C4-2B (cell line): ENCODE data around the gene PNMA8A.

Experiments
- ZFX ChIP-seq: fragments of 450-650 bp; IDR thresholded peaks from 2 replicates; pipeline ENCODE4 v1.6.1; 2017
- TF ChIP-seq, protein P1 (sequence below): fragments of 450-650 bp; conservative IDR thresholded peaks from 2 replicates; pipeline ENCODE4 v1.5.1; 2017; ENCODE audit warnings: mild to moderate bottlenecking

DNA sequence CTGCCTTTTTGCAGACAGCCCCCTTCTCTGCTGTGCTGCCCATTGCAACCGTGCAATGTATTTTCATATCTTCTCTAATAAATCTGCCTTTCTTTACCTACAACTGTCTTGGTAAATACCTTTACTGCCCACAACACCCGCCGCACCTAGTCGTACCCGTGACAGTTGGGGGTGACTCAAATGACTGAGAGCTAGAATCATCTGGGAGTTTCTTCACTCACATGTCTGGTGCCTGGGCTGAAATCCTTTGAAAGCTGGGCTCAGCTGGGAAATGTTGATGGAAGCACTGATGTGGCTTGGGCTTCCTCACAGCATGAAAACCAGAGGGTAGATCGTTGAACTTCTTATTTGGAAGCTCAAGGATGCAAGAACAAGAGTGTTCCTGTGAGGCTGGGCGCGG, 2.8 kb upstream of the PNMA8A start:
- TF ChIP-seq, protein P1, sequence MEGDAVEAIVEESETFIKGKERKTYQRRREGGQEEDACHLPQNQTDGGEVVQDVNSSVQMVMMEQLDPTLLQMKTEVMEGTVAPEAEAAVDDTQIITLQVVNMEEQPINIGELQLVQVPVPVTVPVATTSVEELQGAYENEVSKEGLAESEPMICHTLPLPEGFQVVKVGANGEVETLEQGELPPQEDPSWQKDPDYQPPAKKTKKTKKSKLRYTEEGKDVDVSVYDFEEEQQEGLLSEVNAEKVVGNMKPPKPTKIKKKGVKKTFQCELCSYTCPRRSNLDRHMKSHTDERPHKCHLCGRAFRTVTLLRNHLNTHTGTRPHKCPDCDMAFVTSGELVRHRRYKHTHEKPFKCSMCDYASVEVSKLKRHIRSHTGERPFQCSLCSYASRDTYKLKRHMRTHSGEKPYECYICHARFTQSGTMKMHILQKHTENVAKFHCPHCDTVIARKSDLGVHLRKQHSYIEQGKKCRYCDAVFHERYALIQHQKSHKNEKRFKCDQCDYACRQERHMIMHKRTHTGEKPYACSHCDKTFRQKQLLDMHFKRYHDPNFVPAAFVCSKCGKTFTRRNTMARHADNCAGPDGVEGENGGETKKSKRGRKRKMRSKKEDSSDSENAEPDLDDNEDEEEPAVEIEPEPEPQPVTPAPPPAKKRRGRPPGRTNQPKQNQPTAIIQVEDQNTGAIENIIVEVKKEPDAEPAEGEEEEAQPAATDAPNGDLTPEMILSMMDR: no peak
- TF ChIP-seq ZFX: no peak
